ENCODE measurements around the gene RAB11FIP5. TPM values are rescaled to one million over a fixed set of nuclear protein-coding genes. Genes with fewer than 3 reads are reported as not detected.

RAB11FIP5 gene
- total RNA-seq, 1 experiment from 2014 or later = 12.9 TPM

- DNase-seq (ENCODE audit: low spot score) = peak; percentile 26
- no TSS peak for BruUV-seq (replicated peaks)
- POLR2A ChIA-PET (ENCODE audit: low non-redundant PET) = no interaction called here
- Histone ChIP-seq H3K27ac (ENCODE audit: low read depth, low read length, poor library complexity, severe bottlenecking) (no peak overlapping the region), H3K27me3 (replicated peaks; ENCODE audit: insufficient read depth, low read depth, low read length, poor library complexity) (no peaks in the 10 kb centered on the region), H3K9me3 (ENCODE audit: low read depth, low read length, poor library complexity, severe bottlenecking) (no peaks in the 10 kb centered on the region), H3K4me1 (ENCODE audit: insufficient read depth, low read length, poor library complexity, severe bottlenecking) (no peaks in the 10 kb centered on the region), H3K4me3 (ENCODE audit: low read depth, low read length, poor library complexity, severe bottlenecking) (no peak overlapping the region), H3K36me3 (ENCODE audit: insufficient read depth, low read length, poor library complexity, severe bottlenecking) (no peaks in the 10 kb centered on the region)
- CTCF ChIA-PET = no interaction called here
- no peak for TF ChIP-seq CTCF (conservative IDR thresholded peaks at IDR 0.05; ENCODE audit: low read depth, low read length)
- no peak for TF ChIP-seq EZH2 (IDR thresholded peaks at IDR 0.05; ENCODE audit: borderline replicate concordance, low read depth, low read length, poor library complexity, severe bottlenecking)
- intact Hi-C loops (cut with micrococcal nuclease; ENCODE audit: unreplicated experiment) = no loop called here
Measured at GRCh38 chr2:73134471-73134870, 21.7 kb upstream of the RAB11FIP5 start.

GRCh38 chr2:73133566-73134197 lies 20.9 kb upstream of the RAB11FIP5 start:
- BruUV-seq (replicated peaks) = no TSS peak
- no peak for DNase-seq (ENCODE audit: low spot score)
- no peak overlapping the region for H3K27ac ChIP-seq (ENCODE audit: low read depth, low read length, poor library complexity, severe bottlenecking)
- no peaks in the 10 kb centered on the region for H3K9me3 ChIP-seq (ENCODE audit: low read depth, low read length, poor library complexity, severe bottlenecking)
- intact Hi-C loops (cut with micrococcal nuclease; ENCODE audit: unreplicated experiment) = no loop called here
- ChIA-PET CTCF (no interaction called here), POLR2A (ENCODE audit: low non-redundant PET) (no interaction called here)
- H3K4me1 ChIP-seq (ENCODE audit: insufficient read depth, low read length, poor library complexity, severe bottlenecking) = no peaks in the 10 kb centered on the region
- no peak for TF ChIP-seq EZH2 (IDR thresholded peaks at IDR 0.05; ENCODE audit: borderline replicate concordance, low read depth, low read length, poor library complexity, severe bottlenecking)
- TF ChIP-seq CTCF (conservative IDR thresholded peaks at IDR 0.05; ENCODE audit: low read depth, low read length) = no peak
- no peaks in the 10 kb centered on the region for H3K36me3 ChIP-seq (ENCODE audit: insufficient read depth, low read length, poor library complexity, severe bottlenecking)
- no peak overlapping the region for H3K4me3 ChIP-seq (ENCODE audit: low read depth, low read length, poor library complexity, severe bottlenecking)
- H3K27me3 ChIP-seq (replicated peaks; ENCODE audit: insufficient read depth, low read depth, low read length, poor library complexity) = peaks cover 2% of the 10 kb centered on the region

- POLR2A ChIA-PET (ENCODE audit: low non-redundant PET) = no interaction called here
Measured at GRCh38 chr2:73131807-73132206, 19.1 kb upstream of the RAB11FIP5 start.

More at GRCh38 chr2:73131807-73132206, 19.1 kb upstream of the RAB11FIP5 start:
- Histone ChIP-seq H3K27ac (ENCODE audit: low read depth, low read length, poor library complexity, severe bottlenecking) (no peak overlapping the region), H3K4me1 (ENCODE audit: insufficient read depth, low read length, poor library complexity, severe bottlenecking) (no peaks in the 10 kb centered on the region), H3K27me3 (replicated peaks; ENCODE audit: insufficient read depth, low read depth, low read length, poor library complexity) (peaks cover 2% of the 10 kb centered on the region), H3K9me3 (ENCODE audit: low read depth, low read length, poor library complexity, severe bottlenecking) (no peaks in the 10 kb centered on the region), H3K4me3 (ENCODE audit: low read depth, low read length, poor library complexity, severe bottlenecking) (no peak overlapping the region), H3K36me3 (ENCODE audit: insufficient read depth, low read length, poor library complexity, severe bottlenecking) (no peaks in the 10 kb centered on the region)
- TF ChIP-seq CTCF (conservative IDR thresholded peaks at IDR 0.05; ENCODE audit: low read depth, low read length) = no peak
- no peak for TF ChIP-seq EZH2 (IDR thresholded peaks at IDR 0.05; ENCODE audit: borderline replicate concordance, low read depth, low read length, poor library complexity, severe bottlenecking)
- no TSS peak for BruUV-seq (replicated peaks)
- CTCF ChIA-PET = no interaction called here
- intact Hi-C loops (cut with micrococcal nuclease; ENCODE audit: unreplicated experiment) = no loop called here
- DNase-seq (ENCODE audit: low spot score) = no peak
